HK-2 (cell line): ENCODE data around the gene RBM5.
"Not testable (repeated sequence)": the region's sequence is repeated elsewhere in the genome, so short reads cannot be mapped to it uniquely, and the experiment has no call there.

ENCODE experiments used
- DNase-seq: peaks from one replicate; pipeline ENCODE4 v3.0.0-alpha.2; 2018; ENCODE audit not compliant: unreplicated experiment

RBM5 gene

DNA sequence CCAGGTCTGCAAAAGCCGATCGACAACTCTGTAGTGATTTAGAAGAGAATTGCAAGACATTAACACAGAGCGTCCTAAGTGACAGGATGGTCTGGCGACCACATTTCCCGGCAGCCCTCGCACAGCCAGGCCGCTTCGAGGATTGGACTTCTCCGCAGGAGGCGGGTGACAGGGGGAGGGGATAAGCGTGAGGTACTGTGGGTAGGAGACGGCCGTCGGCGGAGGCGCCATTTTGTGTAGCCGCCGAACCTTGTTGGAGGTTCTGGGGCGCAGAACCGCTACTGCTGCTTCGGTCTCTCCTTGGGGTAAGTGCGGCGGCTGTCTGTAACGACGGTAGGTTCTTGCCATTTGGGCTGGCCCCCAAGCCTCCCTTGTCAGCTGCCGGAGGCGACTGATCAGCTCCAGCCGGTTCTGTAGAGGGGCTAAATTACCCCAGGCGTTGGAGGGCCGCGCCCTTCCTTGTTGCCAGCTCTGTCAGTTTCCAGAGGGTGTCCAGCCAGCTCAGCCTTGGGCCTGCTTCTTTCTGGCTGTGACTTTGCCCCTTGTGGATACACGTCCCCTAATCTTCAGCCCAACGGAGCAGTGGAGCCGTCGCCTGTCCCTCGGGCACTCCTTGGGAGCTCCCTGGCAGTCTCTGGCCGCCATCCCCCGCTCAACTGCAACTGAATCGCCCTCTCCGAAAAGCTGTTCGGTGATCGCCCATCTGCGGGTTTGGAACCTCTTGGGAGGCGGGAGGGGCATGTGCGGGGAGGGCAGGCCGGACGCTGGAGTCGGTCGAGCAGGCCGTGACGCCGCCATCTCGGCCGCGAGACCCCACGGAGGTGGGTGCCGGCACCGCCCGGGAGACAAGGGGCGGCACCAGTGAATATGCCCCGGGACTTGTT lies at the start of gene RBM5:
RBM5 (plus strand) TSS at position 195 of the 884 bp plus-strand sequence. CDS start 1,516 bp downstream, outside the sequence.
- DNase-seq: peak; percentile 85

GRCh38 chr3:50044976-50045375 lies 43.7 kb upstream of the RBM5 start:
- no peak for DNase-seq

- no peak for DNase-seq
These were observed 41.3 kb upstream of the RBM5 start for GRCh38 chr3:50047426-50047825.

DNA sequence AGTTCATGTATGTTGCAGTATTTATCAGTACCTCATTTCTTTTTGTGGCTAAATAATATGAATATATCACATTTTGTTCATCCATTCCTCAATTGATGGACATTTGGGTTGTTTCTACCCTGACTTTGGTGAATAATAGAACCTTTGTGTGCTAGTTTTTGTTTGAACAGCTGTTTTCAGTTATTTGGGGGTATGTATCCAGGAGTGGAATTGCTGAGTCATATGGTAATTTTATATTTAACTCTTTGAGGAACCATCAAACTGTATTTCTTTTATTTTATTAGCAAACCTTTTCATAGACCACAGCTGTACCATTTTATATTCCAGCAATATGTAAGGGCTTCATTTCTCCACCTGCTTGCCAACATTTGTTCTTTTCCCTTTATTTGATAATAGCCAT lies 38.4 kb upstream of the RBM5 start:
- DNase-seq: no peak

DNA sequence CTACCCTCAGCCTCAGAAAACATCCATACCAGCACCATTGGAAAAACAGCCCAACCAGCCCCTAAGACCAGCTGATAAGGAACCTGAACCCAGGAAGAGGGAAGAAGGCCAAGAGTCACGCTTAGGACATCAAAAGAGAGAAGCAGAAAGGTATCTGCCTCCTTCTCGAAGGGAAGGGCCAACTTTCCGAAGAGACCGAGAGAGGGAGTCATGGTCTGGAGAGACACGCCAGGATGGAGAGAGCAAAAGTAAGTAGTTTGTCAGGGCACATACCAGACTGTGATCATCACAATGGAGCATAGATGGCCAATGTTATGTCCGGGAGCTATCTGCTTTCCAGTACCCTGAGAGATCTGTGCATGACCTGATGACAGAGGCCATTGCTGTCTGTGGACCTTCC lies 31.0 kb upstream of the RBM5 start:
- DNase-seq: no peak

GRCh38 chr3:50068134-50068533 lies 20.6 kb upstream of the RBM5 start:
- DNase-seq: no peak

DNA sequence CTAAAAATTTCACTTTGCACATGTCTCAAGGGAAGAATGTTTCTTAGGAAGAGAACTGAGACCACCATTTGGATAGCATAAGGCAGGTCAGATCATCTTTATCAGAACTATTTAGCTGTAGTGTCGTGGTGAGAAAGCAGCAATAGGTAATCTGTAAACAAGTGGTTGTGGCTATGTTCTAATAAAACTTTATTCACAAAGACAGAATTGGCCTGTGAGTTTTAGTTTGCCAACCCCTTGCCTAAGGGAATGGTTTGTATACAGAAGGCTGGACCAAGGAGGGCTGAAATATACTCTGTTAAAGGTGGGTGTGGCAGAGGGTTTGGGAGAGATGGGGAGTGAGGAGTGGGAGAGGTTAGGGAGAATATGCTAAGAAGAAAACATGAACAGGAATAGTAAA lies 10.6 kb upstream of the RBM5 start:
- no peak for DNase-seq

GRCh38 chr3:50078622-50079021 lies 10.1 kb upstream of the RBM5 start:
- DNase-seq: no peak

GRCh38 chr3:50084951-50085350 lies 3.8 kb upstream of the RBM5 start:
- DNase-seq: not testable (repeated sequence)

DNA sequence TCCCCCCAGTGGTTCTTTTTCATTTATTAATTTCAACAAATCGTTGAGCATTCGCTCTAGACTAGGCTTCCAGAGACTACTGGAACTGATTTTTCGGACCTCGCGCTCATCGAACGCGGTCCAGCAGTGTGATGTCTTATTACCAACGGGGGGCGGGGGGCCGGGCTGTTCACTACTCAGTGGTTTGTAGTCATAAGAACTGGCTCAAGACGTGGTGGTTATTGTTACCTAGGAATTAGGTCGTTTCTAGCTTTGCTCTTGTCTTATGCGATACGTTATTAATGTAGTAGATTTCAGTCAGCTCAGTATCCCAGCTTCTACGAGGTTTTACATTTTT lies 858 bp downstream of the RBM5 start:
- DNase-seq: no peak

DNA sequence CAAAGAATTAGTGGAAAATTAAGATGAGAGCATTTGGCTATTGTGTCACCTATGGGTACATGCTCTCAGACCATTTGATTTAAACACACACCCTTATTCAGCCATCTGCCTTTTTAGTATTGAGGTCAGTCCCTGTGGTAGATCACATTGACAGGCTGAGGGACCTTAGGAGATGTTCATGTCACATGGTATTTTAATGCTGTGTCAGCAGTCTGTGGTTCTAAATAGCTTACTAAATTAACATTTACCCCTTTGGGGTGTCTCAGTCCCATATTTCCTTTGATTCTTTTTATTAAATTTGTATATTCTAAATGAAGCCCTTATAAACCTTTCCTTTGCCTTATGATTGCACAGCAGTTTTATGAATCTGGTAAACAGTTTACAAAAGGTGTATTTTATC lies 2.3 kb downstream of the RBM5 start:
- DNase-seq: no peak

GRCh38 chr3:50095352-50095998 lies 6.8 kb downstream of the RBM5 start:
- DNase-seq: no peak

DNA sequence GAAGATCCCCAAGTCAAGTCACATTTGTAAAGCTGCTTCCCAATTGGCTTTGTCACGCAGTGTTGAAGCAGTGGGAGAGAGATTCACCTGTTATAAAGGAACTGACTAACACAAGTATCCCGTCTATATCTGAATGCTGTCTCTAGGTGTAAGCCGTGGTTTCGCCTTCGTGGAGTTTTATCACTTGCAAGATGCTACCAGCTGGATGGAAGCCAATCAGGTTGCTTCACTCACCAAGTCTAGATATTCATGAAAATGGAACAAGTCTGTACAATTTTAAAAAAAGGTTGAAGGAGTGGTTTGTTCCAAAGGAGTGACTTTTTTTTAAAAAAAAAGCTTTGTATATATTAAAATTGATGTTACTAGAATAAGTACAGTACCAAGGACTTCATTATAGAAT lies 11.7 kb downstream of the RBM5 start:
- DNase-seq: no peak

DNA sequence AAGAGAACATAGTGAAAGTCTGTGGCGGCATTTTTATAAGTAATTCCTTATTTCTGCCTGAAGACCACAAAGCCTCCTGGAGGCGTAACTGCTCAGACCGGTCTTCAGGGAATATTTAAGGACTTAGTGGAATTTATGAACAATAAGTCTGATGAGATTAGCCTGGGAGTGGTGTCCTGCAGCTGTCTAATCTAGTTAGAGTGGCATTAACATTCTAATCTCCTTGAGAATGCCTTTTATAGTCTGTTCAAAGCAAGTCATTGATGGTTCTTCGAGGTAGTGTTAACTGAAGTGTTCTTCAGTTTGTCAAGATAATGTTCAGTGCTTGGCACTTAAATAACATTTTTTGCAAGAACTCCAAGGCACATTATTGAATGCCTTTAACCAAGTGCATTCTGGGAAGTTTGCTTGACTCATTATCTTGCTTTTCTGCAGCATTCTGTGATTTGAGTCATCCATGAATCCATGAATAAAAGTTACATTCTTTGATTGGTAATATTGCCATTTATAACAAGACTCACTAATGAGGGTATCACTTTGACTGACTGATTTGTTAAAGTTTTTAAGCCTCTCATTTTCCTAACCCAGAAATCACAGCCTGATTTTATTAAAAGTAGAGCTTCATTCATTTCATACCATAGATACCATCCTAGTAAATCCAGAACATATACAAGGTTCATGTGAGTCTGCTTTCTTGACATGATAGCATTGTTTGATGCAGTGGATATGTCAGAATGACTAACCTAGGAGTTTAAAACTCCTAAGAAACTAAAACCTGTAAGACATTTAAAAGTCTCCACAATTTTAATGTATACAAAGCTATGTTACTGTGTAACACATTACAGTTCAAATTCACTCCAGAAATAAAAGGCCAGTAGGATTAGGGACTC lies 12.5 kb downstream of the RBM5 start:
- no peak for DNase-seq

DNA sequence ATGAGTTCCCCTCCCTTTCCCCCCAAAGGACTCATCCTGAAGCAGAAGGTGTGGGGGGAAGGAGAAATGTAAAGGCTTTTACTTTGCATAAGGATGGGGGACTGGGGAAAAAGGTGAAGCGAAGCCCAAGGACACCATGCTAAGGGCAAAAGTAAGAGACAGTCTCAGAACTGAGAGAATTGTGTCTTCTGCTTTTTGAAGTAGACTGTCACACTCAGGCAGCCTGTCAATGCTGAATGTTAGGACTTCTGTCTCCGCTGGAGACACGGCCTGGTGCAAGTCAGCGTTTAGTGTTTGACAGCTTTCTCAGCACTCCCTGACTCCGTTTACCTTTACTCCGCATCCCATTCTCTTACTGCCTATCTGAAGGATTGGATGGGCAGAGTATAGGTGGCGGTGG lies 13.8 kb downstream of the RBM5 start:
- no peak for DNase-seq

DNA sequence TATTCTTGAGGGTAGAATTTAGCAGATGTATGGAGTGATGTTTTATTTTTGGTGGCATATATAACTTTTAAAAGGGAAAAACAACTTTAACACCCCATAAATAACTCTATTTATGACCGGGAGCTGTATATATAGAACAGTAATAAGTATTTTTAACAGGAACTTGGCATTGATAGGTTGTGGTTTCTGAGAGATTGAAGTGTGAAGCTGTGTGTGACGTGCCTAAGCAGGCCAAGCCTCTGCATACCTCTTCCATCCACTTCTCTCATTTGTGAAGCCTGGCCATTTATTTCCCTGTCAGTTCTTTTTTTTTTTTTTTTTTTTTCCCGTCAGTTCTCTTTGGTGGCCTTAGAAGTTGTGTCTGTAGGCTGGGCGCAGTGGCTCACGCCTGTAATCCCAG lies 23.0 kb downstream of the RBM5 start:
- DNase-seq: no peak

DNA sequence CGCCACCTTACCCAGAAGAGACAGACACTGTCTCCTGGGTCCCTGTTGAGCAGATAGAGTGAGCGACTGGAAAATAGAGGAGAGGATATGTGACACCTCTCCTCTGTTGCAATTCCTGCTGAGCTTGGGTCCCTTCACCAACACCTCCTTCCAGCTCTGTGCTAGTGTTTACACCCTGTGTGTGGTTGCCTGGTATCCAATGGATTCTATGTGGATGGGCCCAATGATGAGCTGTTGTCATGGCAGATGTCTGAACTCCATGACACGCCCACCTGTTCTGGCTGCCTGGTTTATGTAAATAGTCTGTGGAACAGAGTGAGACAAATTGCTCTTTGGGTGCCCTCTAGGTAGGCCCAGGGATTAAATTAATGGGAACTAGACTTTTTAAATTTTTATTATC lies 23.7 kb downstream of the RBM5 start:
- no peak for DNase-seq

GRCh38 chr3:50117120-50117519 lies 28.4 kb downstream of the RBM5 start:
- DNase-seq: no peak

DNA sequence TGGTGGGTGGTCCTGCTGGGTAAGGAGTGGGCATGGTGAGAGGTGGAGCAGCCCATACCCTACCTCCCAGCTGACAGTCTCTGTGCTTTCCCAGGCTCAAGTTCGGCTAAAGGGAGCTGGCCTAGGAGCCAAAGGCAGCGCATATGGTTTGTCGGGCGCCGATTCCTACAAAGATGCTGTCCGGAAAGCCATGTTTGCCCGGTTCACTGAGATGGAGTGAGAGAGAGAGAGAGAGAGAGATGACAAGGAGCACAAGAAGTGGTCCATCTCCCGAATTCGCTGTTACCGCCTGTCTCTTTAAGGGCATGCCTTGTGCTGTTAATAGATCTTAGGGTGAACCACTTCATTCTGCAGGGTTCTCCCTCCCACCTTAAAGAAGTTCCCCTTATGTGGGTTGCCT lies 29.5 kb downstream of the RBM5 start:
- no peak for DNase-seq

GRCh38 chr3:50119786-50120185 lies 31.1 kb downstream of the RBM5 start:
- no peak for DNase-seq

GRCh38 chr3:50120364-50121071 lies 31.8 kb downstream of the RBM5 start:
- no peak for DNase-seq
